Endodermal cell (in vitro differentiated cells): ENCODE results near the gene OARD1. TPM values are rescaled to one million over a fixed set of nuclear protein-coding genes. Genes with fewer than 3 reads are reported as not detected.
"Not testable (repeated sequence)": the region's sequence is repeated elsewhere in the genome, so short reads cannot be mapped to it uniquely, and the experiment has no call there.

Experiments
- DNase-seq: peaks from one replicate; pipeline ENCODE4 v3.0.0-alpha.2; 2017
- H3K27ac ChIP-seq: 2 replicates; pipeline ENCODE4 v1.5.1; 2013; ENCODE audit warnings: mild to moderate bottlenecking, low read depth, low read length, moderate library complexity
- H3K27me3 ChIP-seq: 2 replicates; pipeline ENCODE4 v1.6.1; 2013; ENCODE audit warnings: mild to moderate bottlenecking, low read length, moderate library complexity; ENCODE audit not compliant: insufficient read depth, control insufficient read depth, poor library complexity, severe bottlenecking
- H3K36me3 ChIP-seq: 2 replicates; pipeline ENCODE4 v1.7.0; 2013; ENCODE audit warnings: mild to moderate bottlenecking, low read length, moderate library complexity; ENCODE audit not compliant: control insufficient read depth, insufficient read depth
- H3K4me1 ChIP-seq: one replicate; pipeline ENCODE4 v1.7.0; 2013; ENCODE audit warnings: low read length; ENCODE audit not compliant: control insufficient read depth, insufficient read depth
- H3K4me3 ChIP-seq: 2 replicates; pipeline ENCODE4 v1.5.1; 2013; ENCODE audit warnings: mild to moderate bottlenecking, low read length, moderate library complexity
- H3K9ac ChIP-seq: 2 replicates; pipeline ENCODE4 v1.6.1; 2013; ENCODE audit warnings: mild to moderate bottlenecking, low read length, moderate library complexity; ENCODE audit not compliant: poor library complexity, severe bottlenecking; ENCODE audit errors: extremely low read depth
- H3K9me3 ChIP-seq: 2 replicates; pipeline ENCODE4 v1.6.1; 2013; ENCODE audit warnings: mild to moderate bottlenecking, low read length, moderate library complexity; ENCODE audit not compliant: control insufficient read depth
- H3K27ac Mint-ChIP-seq: 2 replicates; pipeline ENCODE4 v1.8.0; 2020; ENCODE audit warnings: mixed read lengths
- H3K27me3 Mint-ChIP-seq: 2 replicates; pipeline ENCODE4 v1.8.0; 2021; ENCODE audit warnings: mild to moderate bottlenecking, mixed read lengths; ENCODE audit not compliant: insufficient read depth
- H3K36me3 Mint-ChIP-seq: 2 replicates; pipeline ENCODE4 v1.8.0; 2020; ENCODE audit warnings: low read depth, mixed read lengths
- H3K4me1 Mint-ChIP-seq: 2 replicates; pipeline ENCODE4 v1.8.0; 2020; ENCODE audit warnings: mixed read lengths
- H3K4me3 Mint-ChIP-seq: 2 replicates; pipeline ENCODE4 v1.8.0; 2020; ENCODE audit warnings: mild to moderate bottlenecking, moderate library complexity, mixed read lengths
- H3K9me3 Mint-ChIP-seq: 2 replicates; pipeline ENCODE4 v1.8.0; 2020; ENCODE audit warnings: mild to moderate bottlenecking, mixed read lengths
- CTCF ChIP-seq: fragments of 200-600 bp; sonication (generic); conservative IDR thresholded peaks from 2 replicates; pipeline ENCODE4 v1.5.0; 2021; ENCODE audit warnings: antibody characterized with exemption, mild to moderate bottlenecking
- WGBS, 2 experiments: methylation state at CpG; one replicate each; pipeline versions ENCODE4 v1.1.5 to v1.1.7; 2013; ENCODE audit warnings: missing lambda C conversion rate in 2 of 2, mixed read lengths in 1 of 2; ENCODE audit not compliant: insufficient coverage in 1 of 2, insufficient read length in 1 of 2; 5-methylcytosine and 5-hydroxymethylcytosine counted together
- total RNA-seq, 2 donors: library from RNA; stranded (reverse); fragmentation: NEBNext Ultra II Directional in 1 of 2; extraction: Animal tissue kit (Norgen Biotek cat#: 25700) in 1 of 2; gene quantifications; 2 replicates in 1 of 2; 3 replicates in 1 of 2; pipeline ENCODE4 v1.2.1, GENCODE V29; 2021

The OARD1 gene
- total RNA-seq, 2 donors from 2014 or later = 33.8 to 40.7 TPM

GRCh38 chr6:41017663-41018062 lies 54.5 kb downstream of the OARD1 start:
- H3K36me3 Mint-ChIP-seq = no peaks in the 10 kb centered on the region
- Histone ChIP-seq H3K27ac (no peak overlapping the region), H3K27me3 (no peaks in the 10 kb centered on the region), H3K9me3 (peaks cover 7% of the 10 kb centered on the region), H3K9ac (no peak overlapping the region), H3K36me3 (no peaks in the 10 kb centered on the region), H3K4me1 (no peaks in the 10 kb centered on the region), H3K4me3 (no peak overlapping the region)
- peaks cover 3% of the 10 kb centered on the region for H3K4me1 Mint-ChIP-seq
- peaks cover 6% of the 10 kb centered on the region for H3K9me3 Mint-ChIP-seq
- H3K4me3 Mint-ChIP-seq = no peak overlapping the region
- DNase-seq = no peak
- H3K27me3 Mint-ChIP-seq = no peaks in the 10 kb centered on the region
- no peak overlapping the region for H3K27ac Mint-ChIP-seq
- TF ChIP-seq CTCF = no peak
- 83 to 97% methylated on average over 1 of the region's 1 CpG for WGBS, 2 experiments

GRCh38 chr6:41015860-41016259 lies 56.3 kb downstream of the OARD1 start:
- not testable (repeated sequence) for H3K4me1 Mint-ChIP-seq

DNA sequence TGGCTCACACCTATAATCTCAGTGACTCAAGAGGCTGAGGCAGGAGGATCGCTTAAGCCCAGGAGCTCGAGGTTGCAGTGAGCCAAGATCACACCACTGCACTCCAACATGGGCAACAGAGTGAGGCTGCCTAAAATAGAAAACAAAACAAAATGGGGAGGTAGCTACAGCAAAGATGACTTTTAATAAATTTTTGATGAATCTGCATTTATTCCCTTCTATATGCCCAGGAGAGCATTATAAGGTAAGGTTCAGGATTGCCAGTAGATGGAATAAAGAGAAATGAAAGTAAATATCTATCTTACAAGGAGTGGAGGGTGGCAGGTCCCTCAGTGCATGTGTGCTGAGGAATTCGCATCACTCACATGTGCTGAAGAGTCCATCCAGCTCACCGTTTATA lies 57.4 kb downstream of the OARD1 start:
- H3K4me3 ChIP-seq = no peak overlapping the region
- H3K4me1 Mint-ChIP-seq = peaks cover 3% of the 10 kb centered on the region
- H3K9me3 Mint-ChIP-seq = no peaks in the 10 kb centered on the region
- WGBS, 2 experiments = 89% methylated on average over 4 of the region's 4 CpGs
- DNase-seq = no peak
- no peaks in the 10 kb centered on the region for H3K27me3 Mint-ChIP-seq
- H3K27ac ChIP-seq = no peak overlapping the region
- H3K36me3 ChIP-seq = no peaks in the 10 kb centered on the region
- H3K27ac Mint-ChIP-seq = no peak overlapping the region
- no peak overlapping the region for H3K4me3 Mint-ChIP-seq
- no peaks in the 10 kb centered on the region for H3K27me3 ChIP-seq
- H3K9ac ChIP-seq = no peak overlapping the region
- no peaks in the 10 kb centered on the region for H3K4me1 ChIP-seq
- H3K9me3 ChIP-seq = no peaks in the 10 kb centered on the region
- no peak for TF ChIP-seq CTCF
- no peaks in the 10 kb centered on the region for H3K36me3 Mint-ChIP-seq

More at GRCh38 chr6:41015860-41016259, 56.3 kb downstream of the OARD1 start:
- H3K4me3 ChIP-seq, H3K36me3 Mint-ChIP-seq, H3K4me3 Mint-ChIP-seq, H3K9me3 ChIP-seq, H3K27ac ChIP-seq, DNase-seq, H3K27me3 Mint-ChIP-seq, H3K9ac ChIP-seq, H3K36me3 ChIP-seq, H3K9me3 Mint-ChIP-seq, H3K27ac Mint-ChIP-seq, H3K27me3 ChIP-seq, H3K4me1 ChIP-seq: not testable (repeated sequence)
- WGBS, 2 experiments = 99% methylated on average over 4 of the region's 5 CpGs; no CpG with 5 or more reads in 1 of the 2 experiments

Other genes starting within 250 kb of the OARD1 start
- gene UNC5CL, start 33.1 kb downstream of the OARD1 start, total RNA-seq = 1 to 10 TPM; 3.8 to 4.7 TPM
- not detected for gene TSPO2, start 29.9 kb downstream of the OARD1 start, total RNA-seq
- gene APOBEC2, start 19.2 kb downstream of the OARD1 start, total RNA-seq = under 1 TPM in 1 of 2 donors, not detected in 1; 0.31 TPM
- 10 to 100 TPM; 44.8 to 45.8 TPM for gene NFYA, start 618 bp upstream of the OARD1 start, total RNA-seq
- gene TREML1, start 82.0 kb upstream of the OARD1 start, total RNA-seq = under 1 TPM; 0.31 to 0.53 TPM
- gene TREM2, start 90.8 kb upstream of the OARD1 start, total RNA-seq = not detected
- not detected for gene TREML2, start 128.8 kb upstream of the OARD1 start, total RNA-seq
- gene TREML4, start 156.0 kb upstream of the OARD1 start, total RNA-seq = not detected
- not detected for gene TREM1, start 214.3 kb upstream of the OARD1 start, total RNA-seq